ENCODE data around the gene PUM2.

DNA sequence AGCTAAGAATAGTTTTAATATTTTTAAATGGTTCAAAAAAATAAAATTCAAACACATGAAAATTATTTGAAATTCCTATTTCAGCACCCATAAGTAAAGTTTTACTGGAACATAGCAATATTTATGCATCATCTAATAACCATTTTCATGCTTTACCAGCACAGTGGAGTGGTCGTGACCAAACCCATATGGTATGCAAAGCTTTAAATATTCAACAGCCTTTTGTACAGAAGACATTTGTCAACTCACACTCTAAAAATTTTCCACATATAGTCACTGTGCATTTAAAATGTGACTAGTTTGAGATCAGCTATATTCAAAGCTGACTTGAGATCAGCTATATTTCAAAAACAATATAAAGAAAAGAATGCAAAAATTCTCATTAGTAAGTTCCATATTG is 46.2 kb downstream of the PUM2 start:
- TF ChIP-seq, protein P1, sequence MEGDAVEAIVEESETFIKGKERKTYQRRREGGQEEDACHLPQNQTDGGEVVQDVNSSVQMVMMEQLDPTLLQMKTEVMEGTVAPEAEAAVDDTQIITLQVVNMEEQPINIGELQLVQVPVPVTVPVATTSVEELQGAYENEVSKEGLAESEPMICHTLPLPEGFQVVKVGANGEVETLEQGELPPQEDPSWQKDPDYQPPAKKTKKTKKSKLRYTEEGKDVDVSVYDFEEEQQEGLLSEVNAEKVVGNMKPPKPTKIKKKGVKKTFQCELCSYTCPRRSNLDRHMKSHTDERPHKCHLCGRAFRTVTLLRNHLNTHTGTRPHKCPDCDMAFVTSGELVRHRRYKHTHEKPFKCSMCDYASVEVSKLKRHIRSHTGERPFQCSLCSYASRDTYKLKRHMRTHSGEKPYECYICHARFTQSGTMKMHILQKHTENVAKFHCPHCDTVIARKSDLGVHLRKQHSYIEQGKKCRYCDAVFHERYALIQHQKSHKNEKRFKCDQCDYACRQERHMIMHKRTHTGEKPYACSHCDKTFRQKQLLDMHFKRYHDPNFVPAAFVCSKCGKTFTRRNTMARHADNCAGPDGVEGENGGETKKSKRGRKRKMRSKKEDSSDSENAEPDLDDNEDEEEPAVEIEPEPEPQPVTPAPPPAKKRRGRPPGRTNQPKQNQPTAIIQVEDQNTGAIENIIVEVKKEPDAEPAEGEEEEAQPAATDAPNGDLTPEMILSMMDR (IDR thresholded peaks at IDR 0.05): no peak
- TF ChIP-seq POLR2A (IDR thresholded peaks at IDR 0.05): no peak

All from esophagus squamous epithelium (tissue), 4 donors.